GM23248 (cell line): ENCODE measurements around the gene KRT9.

Experiments
- EZH2 ChIP-seq: fragments of 200-600 bp; sonication (generic); IDR thresholded peaks from 2 replicates; pipeline ENCODE4 v1.6.1; 2018; ENCODE audit warnings: antibody characterized with exemption, mild to moderate bottlenecking; ENCODE audit not compliant: insufficient read depth, poor library complexity, severe bottlenecking
- EZH2phosphoT487 ChIP-seq: fragments of 200-600 bp; sonication (generic); IDR thresholded peaks from 2 replicates; pipeline ENCODE4 v1.6.1; 2018; ENCODE audit warnings: antibody characterized with exemption, moderate library complexity, mild to moderate bottlenecking, low read depth; ENCODE audit not compliant: insufficient read depth

DNA sequence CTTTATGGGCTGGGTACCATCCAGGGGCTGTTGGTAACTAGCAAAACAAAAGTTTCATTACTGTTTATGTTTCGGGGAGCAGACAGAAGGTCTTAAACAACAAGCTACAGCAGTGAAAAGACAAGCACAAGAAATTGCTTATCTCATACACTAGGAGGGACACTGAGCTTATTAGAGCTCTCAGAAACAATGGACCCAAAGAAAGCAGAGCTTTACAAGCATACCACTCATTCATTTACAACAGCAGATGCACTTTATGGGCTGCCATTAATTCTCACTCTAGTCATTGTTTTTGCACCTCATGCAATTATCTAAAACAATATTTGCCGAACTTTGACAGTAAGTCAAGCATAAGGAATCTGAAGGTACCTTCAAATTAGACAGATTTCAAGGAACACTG, 30.7 kb upstream of the KRT9 start:
- TF ChIP-seq EZH2 (no peak), EZH2phosphoT487 (no peak)
